CD4-positive, alpha-beta memory T cell (primary cell): ENCODE measurements around the gene SMS. TPM values are rescaled to one million over a fixed set of nuclear protein-coding genes. Genes with fewer than 3 reads are reported as not detected.

ENCODE experiments used
- CTCF ChIA-PET: fragments of 350-600 bp; sonication (Branson Sonifier 250); formaldehyde crosslinking; loops from one replicate; lab custom pipeline; 2021; ENCODE audit warnings: inconsistent platforms; ENCODE audit not compliant: partially characterized antibody; lab: Charles Lee
- POLR2A ChIA-PET: fragments of 350-600 bp; sonication (Branson Sonifier 250); formaldehyde crosslinking; loops from one replicate; lab custom pipeline; 2021; ENCODE audit not compliant: partially characterized antibody; lab: Charles Lee
- DNase-seq, 5 donors: peaks; one replicate each; pipeline versions ENCODE4 v3.0.0 to v3.0.0-alpha.2; 2020 to 2022; ENCODE audit warnings: mixed read lengths in 1 of 5
- H3K27ac ChIP-seq: one replicate; pipeline ENCODE4 v1.7.0; 2013; ENCODE audit warnings: low read depth, low read length
- H3K27me3 ChIP-seq: 2 replicates; pipeline ENCODE4 v1.7.0; 2013; ENCODE audit warnings: mild to moderate bottlenecking, low read length, moderate library complexity; ENCODE audit not compliant: insufficient read depth
- H3K36me3 ChIP-seq: 2 replicates; pipeline ENCODE4 v1.7.0; 2013; ENCODE audit warnings: mild to moderate bottlenecking, low read length, moderate library complexity; ENCODE audit not compliant: insufficient read depth
- H3K4me1 ChIP-seq: 2 replicates; pipeline ENCODE4 v1.7.0; 2013; ENCODE audit warnings: mild to moderate bottlenecking, low read length, moderate library complexity; ENCODE audit not compliant: insufficient read depth
- H3K4me3 ChIP-seq, 2 donors: one replicate each; pipeline ENCODE4 v1.7.0; 2013; ENCODE audit warnings: low read length in 2 of 2, mild to moderate bottlenecking in 1 of 2
- H3K9me3 ChIP-seq, 2 donors: one replicate each; pipeline ENCODE4 v1.7.0; 2013; ENCODE audit warnings: low read length in 2 of 2, control low read depth in 1 of 2; ENCODE audit not compliant: control insufficient read depth in 1 of 2
- H3K27ac Mint-ChIP-seq, 7 donors: one replicate each; pipeline ENCODE4 v1.8.0; 2020 to 2021; ENCODE audit warnings: mixed read lengths in 7 of 7, mild to moderate bottlenecking in 6 of 7, inconsistent platforms in 3 of 7, moderate library complexity in 3 of 7
- H3K27me3 Mint-ChIP-seq, 2 donors: one replicate each; pipeline ENCODE4 v1.8.0; 2020 to 2021; ENCODE audit warnings: mixed read lengths in 2 of 2
- H3K36me3 Mint-ChIP-seq, 2 donors: one replicate each; pipeline ENCODE4 v1.8.0; 2020 to 2021; ENCODE audit warnings: mixed read lengths in 2 of 2, inconsistent platforms in 1 of 2, mild to moderate bottlenecking in 1 of 2
- H3K4me1 Mint-ChIP-seq, 4 donors: one replicate each; pipeline ENCODE4 v1.8.0; 2020 to 2021; ENCODE audit warnings: mixed read lengths in 4 of 4, mild to moderate bottlenecking in 1 of 4
- H3K4me3 Mint-ChIP-seq, 8 donors: one replicate each; pipeline ENCODE4 v1.8.0; 2020 to 2021; ENCODE audit warnings: mixed read lengths in 8 of 8, mild to moderate bottlenecking in 7 of 8, moderate library complexity in 6 of 8, inconsistent platforms in 3 of 8
- H3K9me3 Mint-ChIP-seq, 8 donors: one replicate each; pipeline ENCODE4 v1.8.0; 2020 to 2021; ENCODE audit warnings: mixed read lengths in 8 of 8, mild to moderate bottlenecking in 5 of 8, inconsistent platforms in 3 of 8, moderate library complexity in 1 of 8
- intact Hi-C: fragments of 100-400 bp; cut with micrococcal nuclease; formaldehyde crosslinking; loops from one replicate; pipeline ENCODE4 v1.15.1; 2023
- polyA plus RNA-seq, 2 donors: library from polyadenylated mRNA; unstranded; fragments of 300-500 nt; fragmentation: Illumina TruSeq; gene quantifications; one replicate each; pipeline ENCODE4 v1.2.3, GENCODE V29; 2021
- total RNA-seq, 2 experiments: library from RNA; stranded (reverse); gene quantifications; one replicate each; pipeline ENCODE4 v1.2.3, GENCODE V29; 2021

The SMS gene
- total and polyA plus RNA-seq, 4 experiments from 2014 or later: 28.0 to 74.7 (median 39.8) TPM

GRCh38 chrX:21926116-21926515 is 14.4 kb upstream of the SMS start:
- no peak overlapping the region for H3K4me3 ChIP-seq
- CTCF ChIA-PET: no interaction called here
- intact Hi-C loops: no loop called here
- H3K36me3 Mint-ChIP-seq: no peaks in the 10 kb centered on the region
- DNase-seq: no peak
- no peak overlapping the region for H3K27ac Mint-ChIP-seq
- peaks cover 0 to 12% (median 6%) of the 10 kb centered on the region in 4 donors for H3K4me1 Mint-ChIP-seq
- H3K27me3 Mint-ChIP-seq: no peaks in the 10 kb centered on the region
- H3K9me3 ChIP-seq: no peaks in the 10 kb centered on the region
- no peaks in the 10 kb centered on the region for H3K4me1 ChIP-seq
- no peak overlapping the region for H3K27ac ChIP-seq
- H3K9me3 Mint-ChIP-seq: peaks cover 0 to 2% (median 0%) of the 10 kb centered on the region in 8 donors
- H3K27me3 ChIP-seq: no peaks in the 10 kb centered on the region
- POLR2A ChIA-PET: no interaction called here
- H3K36me3 ChIP-seq: no peaks in the 10 kb centered on the region
- H3K4me3 Mint-ChIP-seq: no peak overlapping the region

DNA sequence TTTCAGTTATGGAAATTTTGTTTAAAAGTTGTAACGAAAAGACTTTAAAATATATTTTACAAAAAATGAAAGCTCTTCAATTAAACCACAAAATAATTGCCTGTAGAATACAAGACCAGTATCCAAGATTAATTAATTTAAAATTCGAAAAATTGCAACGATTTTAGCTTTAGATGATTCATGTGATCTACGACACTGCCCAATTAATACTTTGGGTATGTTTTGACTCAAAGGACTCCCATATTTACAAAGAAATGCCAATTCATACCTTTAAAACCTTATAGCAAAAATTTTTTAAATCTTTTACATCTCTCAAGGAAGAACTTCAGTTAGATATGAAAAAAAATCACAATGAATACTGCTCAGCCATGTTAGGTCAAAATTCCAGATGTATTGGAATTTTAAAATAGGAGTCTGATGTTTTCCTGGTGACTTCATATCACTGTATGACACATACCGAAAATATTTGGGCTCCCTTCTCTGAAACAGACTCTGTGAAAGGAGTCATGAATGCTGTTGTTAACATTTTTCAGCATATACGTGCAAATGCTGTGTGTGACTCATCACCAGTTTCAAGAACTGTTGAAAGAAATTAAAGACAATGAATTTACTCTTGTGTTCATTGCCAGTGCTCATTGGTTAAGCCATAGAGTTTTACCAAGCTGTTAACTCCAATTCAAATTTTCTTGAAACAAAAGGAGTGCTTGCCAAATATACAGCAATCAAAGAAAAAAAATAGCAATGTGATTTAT is 13.8 kb upstream of the SMS start:
- H3K27me3 ChIP-seq: no peaks in the 10 kb centered on the region
- CTCF ChIA-PET: no interaction called here
- Mint-ChIP-seq H3K9me3 (peaks cover 0 to 2% (median 0%) of the 10 kb centered on the region in 8 donors), H3K36me3 (no peaks in the 10 kb centered on the region), H3K27ac (no peak overlapping the region), H3K27me3 (no peaks in the 10 kb centered on the region), H3K4me3 (no peak overlapping the region), H3K4me1 (peaks cover 0 to 12% (median 6%) of the 10 kb centered on the region in 4 donors)
- H3K27ac ChIP-seq: no peak overlapping the region
- no peak overlapping the region for H3K4me3 ChIP-seq
- no peak for DNase-seq
- POLR2A ChIA-PET: no interaction called here
- no peaks in the 10 kb centered on the region for H3K9me3 ChIP-seq
- H3K36me3 ChIP-seq: no peaks in the 10 kb centered on the region
- intact Hi-C loops: no loop called here
- no peaks in the 10 kb centered on the region for H3K4me1 ChIP-seq

GRCh38 chrX:21929209-21929608 is 11.3 kb upstream of the SMS start:
- Histone ChIP-seq H3K36me3 (no peaks in the 10 kb centered on the region), H3K27ac (no peak overlapping the region), H3K4me1 (no peaks in the 10 kb centered on the region), H3K9me3 (no peaks in the 10 kb centered on the region), H3K27me3 (no peaks in the 10 kb centered on the region), H3K4me3 (no peak overlapping the region)
- CTCF ChIA-PET: no interaction called here
- Mint-ChIP-seq H3K4me3 (no peak overlapping the region), H3K27me3 (no peaks in the 10 kb centered on the region), H3K9me3 (peaks cover 0 to 2% (median 0%) of the 10 kb centered on the region in 8 donors), H3K4me1 (peaks cover 0 to 12% (median 6%) of the 10 kb centered on the region in 4 donors), H3K36me3 (no peaks in the 10 kb centered on the region), H3K27ac (no peak overlapping the region)
- POLR2A ChIA-PET: interaction anchor here (0.7 kb wide), 1 partner anchor 15 kb away, joined by 3 read pairs; no protein-coding TSS in a partner anchor
- no peak for DNase-seq
- intact Hi-C loops: no loop called here

DNA sequence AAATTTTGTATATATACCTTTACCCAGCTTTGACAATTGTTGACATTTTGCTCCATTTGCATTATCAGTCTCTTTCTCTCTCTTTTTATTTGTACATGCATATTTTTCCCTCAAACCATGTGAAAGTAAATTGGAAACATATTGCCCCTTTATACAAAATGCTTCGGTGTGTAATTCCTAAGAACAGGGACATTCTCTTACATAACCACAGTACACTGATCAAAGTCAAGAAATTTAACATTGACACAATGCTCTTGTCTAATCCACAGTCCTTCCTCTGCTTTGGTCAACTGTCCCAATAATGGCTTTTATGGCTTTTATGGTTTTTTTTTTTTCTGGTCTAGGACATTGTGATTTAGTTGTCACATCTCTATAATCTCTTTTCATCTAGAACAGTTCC is 9.5 kb upstream of the SMS start:
- no peak overlapping the region for H3K4me3 Mint-ChIP-seq
- no peak overlapping the region for H3K27ac ChIP-seq
- no peaks in the 10 kb centered on the region for H3K27me3 ChIP-seq
- H3K4me1 ChIP-seq: no peaks in the 10 kb centered on the region
- H3K9me3 ChIP-seq: no peaks in the 10 kb centered on the region
- H3K4me3 ChIP-seq: no peak overlapping the region
- no peaks in the 10 kb centered on the region for H3K36me3 ChIP-seq
- intact Hi-C loops: no loop called here
- POLR2A ChIA-PET: no interaction called here
- peaks cover 0 to 12% (median 6%) of the 10 kb centered on the region in 4 donors for H3K4me1 Mint-ChIP-seq
- CTCF ChIA-PET: no interaction called here
- no peaks in the 10 kb centered on the region for H3K27me3 Mint-ChIP-seq
- DNase-seq: no peak
- H3K36me3 Mint-ChIP-seq: no peaks in the 10 kb centered on the region
- peaks cover 0 to 2% (median 0%) of the 10 kb centered on the region in 8 donors for H3K9me3 Mint-ChIP-seq
- no peak overlapping the region for H3K27ac Mint-ChIP-seq

GRCh38 chrX:21932292-21933002 is 8.1 kb upstream of the SMS start:
- Histone ChIP-seq H3K27ac (no peak overlapping the region), H3K4me1 (no peaks in the 10 kb centered on the region), H3K27me3 (no peaks in the 10 kb centered on the region), H3K36me3 (no peaks in the 10 kb centered on the region), H3K4me3 (no peak overlapping the region), H3K9me3 (no peaks in the 10 kb centered on the region)
- Mint-ChIP-seq H3K9me3 (peaks cover 0 to 2% (median 0%) of the 10 kb centered on the region in 8 donors), H3K36me3 (no peaks in the 10 kb centered on the region), H3K27me3 (no peaks in the 10 kb centered on the region), H3K4me3 (no peak overlapping the region), H3K27ac (no peak overlapping the region), H3K4me1 (peaks cover 0 to 12% (median 5%) of the 10 kb centered on the region in 4 donors)
- POLR2A ChIA-PET: no interaction called here
- CTCF ChIA-PET: no interaction called here
- DNase-seq: no peak
- intact Hi-C loops: no loop called here

DNA sequence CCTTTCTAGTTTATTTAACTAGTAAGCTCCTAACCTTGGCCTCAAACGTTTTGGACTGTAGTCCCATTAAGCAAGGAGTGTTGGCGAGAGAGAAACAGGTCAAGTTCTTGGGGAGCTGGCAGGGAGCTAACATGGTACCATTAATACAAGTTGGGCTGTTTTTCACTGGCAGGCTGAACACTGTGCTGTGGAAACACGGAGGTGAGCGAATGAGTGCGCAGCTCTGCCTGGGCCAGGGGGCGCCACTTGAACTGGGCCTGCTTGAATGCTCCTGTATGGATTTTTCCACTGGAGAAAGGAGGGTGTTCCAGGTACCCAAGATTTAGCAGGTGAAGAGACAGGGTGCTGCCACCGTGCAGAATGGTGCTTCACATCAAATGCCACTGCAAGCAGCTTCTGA is 7.4 kb upstream of the SMS start:
- H3K27me3 ChIP-seq: no peaks in the 10 kb centered on the region
- POLR2A ChIA-PET: no interaction called here
- no peak overlapping the region for H3K4me3 Mint-ChIP-seq
- H3K4me1 Mint-ChIP-seq: peaks cover 0 to 12% (median 5%) of the 10 kb centered on the region in 4 donors
- H3K4me1 ChIP-seq: no peaks in the 10 kb centered on the region
- no peaks in the 10 kb centered on the region for H3K36me3 Mint-ChIP-seq
- H3K36me3 ChIP-seq: no peaks in the 10 kb centered on the region
- H3K9me3 ChIP-seq: no peaks in the 10 kb centered on the region
- no peak overlapping the region for H3K27ac Mint-ChIP-seq
- peaks cover 0 to 2% (median 0%) of the 10 kb centered on the region in 8 donors for H3K9me3 Mint-ChIP-seq
- H3K4me3 ChIP-seq: no peak overlapping the region
- intact Hi-C loops: no loop called here
- H3K27ac ChIP-seq: no peak overlapping the region
- H3K27me3 Mint-ChIP-seq: no peaks in the 10 kb centered on the region
- CTCF ChIA-PET: no interaction called here
- DNase-seq: no peak

DNA sequence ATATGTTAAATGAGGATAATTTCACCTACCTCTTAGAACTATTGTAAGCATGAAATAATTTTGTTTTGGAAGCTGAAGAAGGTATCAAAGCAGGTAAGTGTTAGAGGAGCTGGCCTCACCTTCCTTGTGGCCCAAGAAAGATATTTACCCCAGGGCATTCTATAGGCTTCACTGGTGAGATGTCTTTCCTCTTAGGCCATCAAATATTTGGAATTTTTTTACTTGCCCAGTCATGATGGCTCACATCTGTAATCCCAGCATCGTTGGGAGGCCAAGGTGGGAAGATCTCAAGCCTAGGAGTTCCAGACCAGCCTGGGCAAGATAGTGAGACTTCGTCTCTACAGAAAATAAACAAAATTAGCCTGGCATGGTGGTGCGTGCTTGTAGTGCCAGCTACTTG is 6.1 kb upstream of the SMS start:
- DNase-seq: no peak
- H3K4me3 Mint-ChIP-seq: no peak overlapping the region
- Histone ChIP-seq H3K4me1 (no peaks in the 10 kb centered on the region), H3K9me3 (no peaks in the 10 kb centered on the region), H3K36me3 (no peaks in the 10 kb centered on the region), H3K27me3 (no peaks in the 10 kb centered on the region), H3K27ac (no peak overlapping the region), H3K4me3 (no peak overlapping the region)
- peaks cover 0 to 10% (median 4%) of the 10 kb centered on the region in 4 donors for H3K4me1 Mint-ChIP-seq
- POLR2A ChIA-PET: no interaction called here
- H3K36me3 Mint-ChIP-seq: no peaks in the 10 kb centered on the region
- no peaks in the 10 kb centered on the region for H3K27me3 Mint-ChIP-seq
- H3K27ac Mint-ChIP-seq: no peak overlapping the region
- peaks cover 0 to 2% (median 0%) of the 10 kb centered on the region in 8 donors for H3K9me3 Mint-ChIP-seq
- CTCF ChIA-PET: no interaction called here
- intact Hi-C loops: no loop called here
